Kidney (tissue), 14 donors: ENCODE results near the gene VGF. TPM values are rescaled to one million over a fixed set of nuclear protein-coding genes. Genes with fewer than 3 reads are reported as not detected.

Source experiments
- DNase-seq, 5 donors: peaks; one replicate each; pipeline ENCODE4 v3.0.0-alpha.2; 2013 to 2020
- FAIRE-seq: peaks from 2 replicates; lab custom pipeline; 2012; peaks lifted over from hg19 to GRCh38; lab: Jason Lieb, UNC
- H3K27ac ChIP-seq, 2 donors: one replicate each; pipeline ENCODE4 v1.7.0; 2013; ENCODE audit warnings: low read depth in 2 of 2, low read length in 2 of 2, inconsistent platforms in 1 of 2
- H3K27me3 ChIP-seq: one replicate; pipeline ENCODE4 v1.7.1; 2013; ENCODE audit warnings: low read length, inconsistent platforms; ENCODE audit not compliant: control insufficient read depth, insufficient read depth
- H3K36me3 ChIP-seq, 3 donors: one replicate each; pipeline versions ENCODE4 v1.7.0 to v1.7.1; 2013; ENCODE audit warnings: low read length in 3 of 3, control low read depth in 1 of 3, inconsistent platforms in 1 of 3; ENCODE audit not compliant: insufficient read depth in 3 of 3, control insufficient read depth in 2 of 3
- H3K4me1 ChIP-seq, 3 donors: one replicate each; pipeline versions ENCODE4 v1.7.0 to v1.7.1; 2013; ENCODE audit warnings: low read length in 3 of 3, inconsistent platforms in 1 of 3, low read depth in 1 of 3; ENCODE audit not compliant: control insufficient read depth in 2 of 3, insufficient read depth in 2 of 3
- H3K4me3 ChIP-seq, 3 donors: one replicate each; pipeline versions ENCODE4 v1.7.0 to v1.8.1; 2013; ENCODE audit warnings: low read length in 3 of 3, control low read depth in 1 of 3, inconsistent platforms in 1 of 3
- H3K9ac ChIP-seq, 3 donors: one replicate each; pipeline versions ENCODE4 v1.7.0 to v1.7.1; 2013; ENCODE audit warnings: low read length in 3 of 3, control low read depth in 1 of 3, inconsistent platforms in 1 of 3
- H3K9me3 ChIP-seq, 3 donors: one replicate each; pipeline versions ENCODE4 v1.7.0 to v1.7.1; 2013; ENCODE audit warnings: low read length in 3 of 3, control low read depth in 1 of 3, inconsistent platforms in 1 of 3; ENCODE audit not compliant: control insufficient read depth in 2 of 3, insufficient read depth in 1 of 3
- CTCF ChIP-seq: IDR thresholded peaks from 3 replicates; pipeline ENCODE4 v1.5.1; 2012; ENCODE audit warnings: mild to moderate bottlenecking, moderate library complexity, borderline replicate concordance; ENCODE audit not compliant: insufficient read depth; ENCODE audit errors: extremely low read depth
- intact Hi-C: fragments of 100-400 bp; cut with DNase I; formaldehyde crosslinking; loops from one replicate; pipeline ENCODE4 v1.11.1; 2022
- polyA plus RNA-seq: library from polyadenylated mRNA; stranded (reverse); fragments of 350-450 nt; fragmentation: Illumina TruSeq; extraction: RNeasy Lipid Tissue Mini Kit (QIAGEN cat#74804); gene quantifications from one replicate; pipeline ENCODE4 v1.2.3, GENCODE V29; 2014; ENCODE audit warnings: low read depth, low replicate concordance; ENCODE audit not compliant: insufficient read depth
- total RNA-seq: library from RNA; stranded (reverse); fragmentation: NEBNext Ultra II Directional; extraction: Animal tissue kit (Norgen Biotek cat#: 25700); gene quantifications from one replicate; pipeline ENCODE4 v1.2.1, GENCODE V29; 2021
- donor health status: control.
- donor health status: control.
- donor health status: control.
- donor health status: control.
- donor health status: control.
- donor health status: DM: yes; HTN: yes; CAD: no.
- donor health status: Normal renal cell carcinoma (clear cell type).

Gene VGF
- total and polyA plus RNA-seq, 2 donors from 2014 or later, result 0.38 to 2.2 TPM

GRCh38 chr7:101198476-101198875 is 33.1 kb upstream of the VGF start:
- intact Hi-C loops, result no loop called here
- FAIRE-seq, result no peak

GRCh38 chr7:101197991-101198390 is 32.6 kb upstream of the VGF start:
- Histone ChIP-seq H3K9me3 (no peaks in the 10 kb centered on the region), H3K36me3 (no peaks in the 10 kb centered on the region), H3K4me1 (peaks cover 0 to 2% (median 0%) of the 10 kb centered on the region in 3 donors), H3K27me3 (peaks cover 5% of the 10 kb centered on the region), H3K27ac (no peak overlapping the region), H3K4me3 (no peak overlapping the region), H3K9ac (no peak overlapping the region)
- intact Hi-C loops, result no loop called here
- TF ChIP-seq CTCF, result no peak
- FAIRE-seq (no peak), DNase-seq (no peak)

More at GRCh38 chr7:101198476-101198875, 33.1 kb upstream of the VGF start:
- H3K4me3 ChIP-seq, result no peak overlapping the region
- peaks cover 0 to 2% (median 0%) of the 10 kb centered on the region in 3 donors for H3K4me1 ChIP-seq
- DNase-seq, result no peak
- peaks cover 5% of the 10 kb centered on the region for H3K27me3 ChIP-seq
- no peak for TF ChIP-seq CTCF
- no peaks in the 10 kb centered on the region for H3K9me3 ChIP-seq
- H3K27ac ChIP-seq, result no peak overlapping the region
- no peak overlapping the region for H3K9ac ChIP-seq
- no peaks in the 10 kb centered on the region for H3K36me3 ChIP-seq

DNA sequence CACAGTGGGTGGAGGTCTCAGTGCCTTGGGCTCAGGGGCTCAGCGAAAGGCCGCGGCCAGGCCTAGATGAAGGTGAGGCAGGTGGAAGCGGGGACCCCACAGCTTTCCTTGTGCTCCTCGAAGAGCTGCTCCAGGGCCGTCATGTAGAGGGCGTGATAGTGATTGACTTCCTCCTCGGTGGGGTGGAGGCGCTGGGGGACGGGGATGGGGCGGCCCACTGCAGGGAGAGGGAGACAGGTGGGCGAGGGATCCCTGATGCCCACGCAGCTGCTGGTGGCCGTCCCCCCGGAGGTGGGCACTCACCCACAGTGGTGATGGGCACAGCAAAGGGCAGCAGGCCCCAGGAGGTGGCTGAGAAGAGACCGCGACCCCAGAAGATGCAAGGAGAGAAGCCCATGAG is 30.5 kb upstream of the VGF start:
- DNase-seq (no peak), FAIRE-seq (no peak)
- intact Hi-C loops, result no loop called here
- no peak overlapping the region for H3K9ac ChIP-seq
- H3K4me1 ChIP-seq, result no peaks in the 10 kb centered on the region
- no peaks in the 10 kb centered on the region for H3K36me3 ChIP-seq
- no peak for TF ChIP-seq CTCF
- H3K4me3 ChIP-seq, result no peak overlapping the region
- H3K27ac ChIP-seq, result no peak overlapping the region
- H3K9me3 ChIP-seq, result no peaks in the 10 kb centered on the region
- no peaks in the 10 kb centered on the region for H3K27me3 ChIP-seq

GRCh38 chr7:101189109-101189508 is 23.7 kb upstream of the VGF start:
- FAIRE-seq (no peak), DNase-seq (no peak)
- intact Hi-C loops, result no loop called here
- Histone ChIP-seq H3K9me3 (no peaks in the 10 kb centered on the region), H3K4me3 (no peak overlapping the region), H3K36me3 (no peaks in the 10 kb centered on the region), H3K4me1 (no peaks in the 10 kb centered on the region), H3K9ac (no peak overlapping the region), H3K27ac (no peak overlapping the region), H3K27me3 (no peaks in the 10 kb centered on the region)
- TF ChIP-seq CTCF, result no peak
